HCT116 (cell line): Measurements from ENCODE around the gene UTP18. TPM values are rescaled to one million over a fixed set of nuclear protein-coding genes. Genes with fewer than 3 reads are reported as not detected.

Experiments used
- ATAC-seq: fragments of 200-7000 bp; cut with Tn5 transposase; 2 replicates; pipeline ENCODE4 v1.9.1; 2020; ENCODE audit warnings: mild to moderate bottlenecking, moderate library complexity
- BruUV-seq: library from RNA; stranded (reverse); fragments of 400-500 nt; replicated peaks from 2 replicates; lab custom pipeline; 2021; lab: Mats Ljungman, UMichigan
- CTCF ChIA-PET: fragments of 300-600 bp; sonication (Branson Sonifier 250); formaldehyde crosslinking; loops from one replicate; lab custom pipeline; 2021; ENCODE audit warnings: antibody characterized with exemption; lab: Charles Lee
- POLR2A ChIA-PET: fragments of 300-600, 350-600 bp; sonication (Branson Sonifier 250); formaldehyde crosslinking; loops from one replicate; lab custom pipeline; 2021; ENCODE audit warnings: antibody characterized with exemption; lab: Charles Lee
- RAD21 ChIA-PET, 2 experiments: fragments of 300-600 bp; sonication (Branson Sonifier 250); formaldehyde crosslinking; loops; one replicate each; lab custom pipeline; 2023; ENCODE audit warnings: low total read pairs in 2 of 2; ENCODE audit not compliant: uncharacterized antibody in 2 of 2, unreplicated experiment in 2 of 2, low non-redundant PET in 1 of 2; lab: Charles Lee
- DNase-seq: peaks from one replicate; pipeline ENCODE4 v3.0.0-alpha.2; 2010; ENCODE audit warnings: low read depth, low spot score
- H2AFZ ChIP-seq: fragments of 200-600 bp; shearing (Covaris generic), sonication (generic); 2 replicates; pipeline ENCODE4 v1.6.1; 2017; ENCODE audit warnings: low read depth, mixed run types, mixed read lengths, antibody characterized with exemption, low read length; ENCODE audit not compliant: poor library complexity, severe bottlenecking
- H3K27ac ChIP-seq: 2 replicates; pipeline ENCODE4 v1.5.1; 2012; ENCODE audit warnings: low read depth, low read length
- H3K27me3 ChIP-seq: fragments of 200-600 bp; sonication (generic); 2 replicates; pipeline ENCODE4 v1.6.1; 2016; ENCODE audit warnings: mixed run types, low read length, mixed read lengths; ENCODE audit not compliant: insufficient read depth
- H3K36me3 ChIP-seq, 2 experiments: fragments of 200-500 bp in 1 of 2; fragments of 200-600 bp in 1 of 2; sonication (Bioruptor generic) in 1 of 2; sonication (generic) in 1 of 2; 2 replicates each; pipeline versions ENCODE4 v1.5.1 to v1.6.1; 2014 to 2016; ENCODE audit warnings: low read length in 2 of 2, inconsistent platforms in 1 of 2, mixed read lengths in 1 of 2, mixed run types in 1 of 2; ENCODE audit not compliant: insufficient read depth in 2 of 2, control insufficient read depth in 1 of 2
- H3K4me1 ChIP-seq, 2 experiments: fragments of 200-600 bp in 1 of 2; sonication (generic) in 1 of 2; 2 replicates each; pipeline versions ENCODE4 v1.5.1 to v1.6.1; 2012 to 2017; ENCODE audit warnings: low read length in 2 of 2, inconsistent platforms in 1 of 2, mild to moderate bottlenecking in 1 of 2, mixed read lengths in 1 of 2, mixed run types in 1 of 2, moderate library complexity in 1 of 2; ENCODE audit not compliant: insufficient read depth in 2 of 2, control insufficient read depth in 1 of 2
- H3K4me2 ChIP-seq: fragments of 200-600 bp; sonication (generic); 2 replicates; pipeline ENCODE4 v1.6.1; 2017; ENCODE audit warnings: mixed run types, low read length, mixed read lengths
- H3K4me3 ChIP-seq, 2 experiments: fragments of 200-600 bp in 1 of 2; sonication (generic) in 1 of 2; replicated peaks in 1 of 2; 2 replicates each; pipeline ENCODE4 v1.5.1; 2011 to 2016; ENCODE audit warnings: low read length in 2 of 2, control low read depth in 1 of 2, low read depth in 1 of 2, mild to moderate bottlenecking in 1 of 2, mixed read lengths in 1 of 2, mixed run types in 1 of 2
- H3K79me2 ChIP-seq: fragments of 200-600 bp; sonication (generic); 2 replicates; pipeline ENCODE4 v1.6.1; 2017; ENCODE audit warnings: mild to moderate bottlenecking, mixed run types, low read length, moderate library complexity, mixed read lengths; ENCODE audit not compliant: insufficient read depth
- H3K9ac ChIP-seq: fragments of 200-600 bp; sonication (generic); 2 replicates; pipeline ENCODE4 v1.6.1; 2016; ENCODE audit warnings: low read length, mixed read lengths
- H3K9me2 ChIP-seq: fragments of 200-600 bp; sonication (generic), shearing (Covaris generic); 2 replicates; pipeline ENCODE4 v1.6.1; 2017; ENCODE audit warnings: mixed run types, mild to moderate bottlenecking, moderate library complexity; ENCODE audit not compliant: insufficient read depth
- H3K9me3 ChIP-seq, 2 experiments: fragments of 200-500 bp in 1 of 2; fragments of 200-600 bp in 1 of 2; sonication (Bioruptor generic) in 1 of 2; sonication (generic) in 1 of 2; 2 replicates each; pipeline ENCODE4 v1.6.1; 2014 to 2017; ENCODE audit warnings: low read length in 2 of 2, mixed read lengths in 2 of 2, inconsistent platforms in 1 of 2, low read depth in 1 of 2, mild to moderate bottlenecking in 1 of 2, mixed run types in 1 of 2, moderate library complexity in 1 of 2; ENCODE audit not compliant: control insufficient read depth in 1 of 2, insufficient read depth in 1 of 2
- H4K20me1 ChIP-seq: fragments of 200-600 bp; sonication (generic), shearing (Covaris generic); 2 replicates; pipeline ENCODE4 v1.6.1; 2017; ENCODE audit warnings: mixed run types, mild to moderate bottlenecking, moderate library complexity; ENCODE audit not compliant: insufficient read depth
- ATF3 ChIP-seq: IDR thresholded peaks from 2 replicates; pipeline ENCODE4 v1.6.1; 2012
- CBX3 ChIP-seq: IDR thresholded peaks from 2 replicates; pipeline ENCODE4 v1.6.1; 2012; ENCODE audit warnings: low read depth
- CEBPB ChIP-seq: IDR thresholded peaks from 2 replicates; pipeline ENCODE4 v1.6.1; 2012; ENCODE audit warnings: low read depth
- CTCF ChIP-seq, 3 experiments: fragments of 200-600 bp in 1 of 3; sonication (generic) in 1 of 3; IDR thresholded peaks in 2 of 3; conservative IDR thresholded peaks in 1 of 3; 2 replicates each; pipeline ENCODE4 v1.5.1; 2012 to 2017; ENCODE audit warnings: low read depth in 2 of 3, low read length in 2 of 3, antibody characterized with exemption in 1 of 3, borderline replicate concordance in 1 of 3, control low read depth in 1 of 3, mild to moderate bottlenecking in 1 of 3, mixed read lengths in 1 of 3, mixed run types in 1 of 3, moderate library complexity in 1 of 3; ENCODE audit not compliant: insufficient read depth in 1 of 3
- EGR1 ChIP-seq: IDR thresholded peaks from 2 replicates; pipeline ENCODE4 v1.6.1; 2012; ENCODE audit warnings: low read depth
- EZH2 ChIP-seq: fragments of 200-600 bp; sonication (generic); IDR thresholded peaks from 2 replicates; pipeline ENCODE4 v1.6.1; 2017; ENCODE audit warnings: antibody characterized with exemption, mixed run types
- EZH2phosphoT487 ChIP-seq: fragments of 200-600 bp; IDR thresholded peaks from 2 replicates; pipeline ENCODE4 v1.6.1; 2018; ENCODE audit warnings: antibody characterized with exemption, borderline replicate concordance
- FOSL1 ChIP-seq: IDR thresholded peaks from 2 replicates; pipeline ENCODE4 v1.6.1; 2012; ENCODE audit warnings: low read depth
- MAX ChIP-seq: IDR thresholded peaks from 2 replicates; pipeline ENCODE4 v1.6.1; 2012
- POLR2A ChIP-seq: IDR thresholded peaks from 2 replicates; pipeline ENCODE4 v1.7.0; 2011; ENCODE audit warnings: borderline replicate concordance; ENCODE audit not compliant: insufficient read depth, insufficient read length; ENCODE audit errors: extremely low read depth
- POLR2AphosphoS5 ChIP-seq: IDR thresholded peaks from 2 replicates; pipeline ENCODE4 v1.6.1; 2011; ENCODE audit warnings: mild to moderate bottlenecking, low read depth, low read length, moderate library complexity
- RAD21 ChIP-seq: IDR thresholded peaks from 2 replicates; pipeline ENCODE4 v1.6.1; 2012; ENCODE audit warnings: low read depth, mild to moderate bottlenecking
- SIN3A ChIP-seq: IDR thresholded peaks from 2 replicates; pipeline ENCODE4 v1.6.1; 2012; ENCODE audit warnings: low read depth
- SRF ChIP-seq: IDR thresholded peaks from 2 replicates; pipeline ENCODE4 v1.6.1; 2012; ENCODE audit warnings: low read depth
- TCF7L2 ChIP-seq: IDR thresholded peaks from 2 replicates; pipeline ENCODE4 v1.7.0; 2011; ENCODE audit warnings: borderline replicate concordance, inconsistent platforms; ENCODE audit not compliant: insufficient read depth, insufficient read length; ENCODE audit errors: extremely low read depth
- YY1 ChIP-seq: IDR thresholded peaks from 2 replicates; pipeline ENCODE4 v1.6.1; 2011; ENCODE audit warnings: low read length, low read depth, moderate library complexity, mild to moderate bottlenecking; ENCODE audit not compliant: insufficient replicate concordance; ENCODE audit errors: extremely low read depth
- ZBTB33 ChIP-seq: IDR thresholded peaks from 2 replicates; pipeline ENCODE4 v1.6.1; 2011; ENCODE audit warnings: mild to moderate bottlenecking, low read length, moderate library complexity; ENCODE audit not compliant: insufficient replicate concordance; ENCODE audit errors: extremely low read depth
- ZFX ChIP-seq: fragments of 450-650 bp; IDR thresholded peaks from 2 replicates; pipeline ENCODE4 v1.6.1; 2017
- intact Hi-C: fragments of 100-400 bp; cut with micrococcal nuclease; formaldehyde crosslinking; loops from 2 replicates; pipeline ENCODE4 v1.10.0; 2022
- total RNA-seq: library from RNA; stranded (reverse); gene quantifications from one replicate; pipeline ENCODE4 v1.2.1, GENCODE V29; 2021; ENCODE audit not compliant: unreplicated experiment
- TF ChIP-seq, protein P1 (sequence below): IDR thresholded peaks from 2 replicates; pipeline ENCODE4 v1.6.1; 2012; ENCODE audit warnings: low read depth

UTP18 gene
- total RNA-seq, 1 experiment from 2014 or later = 92.6 TPM

DNA sequence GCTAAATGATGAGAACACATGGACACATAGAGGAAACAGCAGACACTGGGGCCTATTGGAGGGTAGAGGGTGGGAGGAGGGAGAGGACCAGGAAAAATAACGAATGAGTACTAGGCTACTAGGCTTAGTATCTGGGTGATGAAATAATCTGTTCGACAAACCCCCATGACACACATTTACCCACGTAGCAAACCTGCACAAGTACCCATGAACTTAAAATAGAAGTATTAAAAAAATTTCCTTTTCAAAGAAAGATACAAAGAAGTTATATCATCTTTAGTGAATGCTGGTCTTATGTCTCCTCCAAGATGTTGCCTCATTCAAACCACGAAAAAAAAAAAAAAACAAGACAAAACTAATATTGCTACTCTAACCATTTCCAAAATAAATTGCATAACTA lies 32.2 kb upstream of the UTP18 start:
- CTCF ChIA-PET = no interaction called here
- POLR2A ChIA-PET = no interaction called here
- Histone ChIP-seq H3K79me2 (peaks cover 67% of the 10 kb centered on the region), H3K36me3 (peaks cover 2 to 6% of the 10 kb centered on the region in 2 experiments; a peak in 2 of 4 replicates), H3K9ac (no peak overlapping the region), H3K27me3 (no peaks in the 10 kb centered on the region), H3K27ac (no peak overlapping the region), H4K20me1 (no peaks in the 10 kb centered on the region), H3K4me2 (no peak overlapping the region; the same call in 1 of the 2 replicates), H3K9me3 (no peaks in the 10 kb centered on the region), H3K9me2 (no peaks in the 10 kb centered on the region), H2AFZ (no peak overlapping the region), H3K4me3 (no peak overlapping the region), H3K4me1 (peaks cover 20 to 33% of the 10 kb centered on the region in 2 experiments)
- ATAC-seq (no peak), DNase-seq (no peak)
- RAD21 ChIA-PET = no interaction called here
- intact Hi-C loops = no loop called here
- no TSS peak for BruUV-seq
- TF ChIP-seq SRF (no peak), ZFX (no peak), POLR2A (no peak), MAX (no peak), EZH2 (no peak), CEBPB (no peak), CBX3 (no peak), ZBTB33 (no peak), ATF3 (no peak), FOSL1 (no peak), YY1 (no peak), POLR2AphosphoS5 (no peak), RAD21 (no peak), SIN3A (no peak), TCF7L2 (no peak), EGR1 (no peak), EZH2phosphoT487 (no peak), CTCF (IDR thresholded peaks at IDR 0.05 in 2 of 3, conservative IDR thresholded peaks at IDR 0.05 in 1 of 3; ENCODE audit: borderline replicate concordance in 1 of 3, insufficient read depth in 1 of 3, low read depth in 2 of 3, low read length in 2 of 3) (no peak)
- TF ChIP-seq, protein P1, sequence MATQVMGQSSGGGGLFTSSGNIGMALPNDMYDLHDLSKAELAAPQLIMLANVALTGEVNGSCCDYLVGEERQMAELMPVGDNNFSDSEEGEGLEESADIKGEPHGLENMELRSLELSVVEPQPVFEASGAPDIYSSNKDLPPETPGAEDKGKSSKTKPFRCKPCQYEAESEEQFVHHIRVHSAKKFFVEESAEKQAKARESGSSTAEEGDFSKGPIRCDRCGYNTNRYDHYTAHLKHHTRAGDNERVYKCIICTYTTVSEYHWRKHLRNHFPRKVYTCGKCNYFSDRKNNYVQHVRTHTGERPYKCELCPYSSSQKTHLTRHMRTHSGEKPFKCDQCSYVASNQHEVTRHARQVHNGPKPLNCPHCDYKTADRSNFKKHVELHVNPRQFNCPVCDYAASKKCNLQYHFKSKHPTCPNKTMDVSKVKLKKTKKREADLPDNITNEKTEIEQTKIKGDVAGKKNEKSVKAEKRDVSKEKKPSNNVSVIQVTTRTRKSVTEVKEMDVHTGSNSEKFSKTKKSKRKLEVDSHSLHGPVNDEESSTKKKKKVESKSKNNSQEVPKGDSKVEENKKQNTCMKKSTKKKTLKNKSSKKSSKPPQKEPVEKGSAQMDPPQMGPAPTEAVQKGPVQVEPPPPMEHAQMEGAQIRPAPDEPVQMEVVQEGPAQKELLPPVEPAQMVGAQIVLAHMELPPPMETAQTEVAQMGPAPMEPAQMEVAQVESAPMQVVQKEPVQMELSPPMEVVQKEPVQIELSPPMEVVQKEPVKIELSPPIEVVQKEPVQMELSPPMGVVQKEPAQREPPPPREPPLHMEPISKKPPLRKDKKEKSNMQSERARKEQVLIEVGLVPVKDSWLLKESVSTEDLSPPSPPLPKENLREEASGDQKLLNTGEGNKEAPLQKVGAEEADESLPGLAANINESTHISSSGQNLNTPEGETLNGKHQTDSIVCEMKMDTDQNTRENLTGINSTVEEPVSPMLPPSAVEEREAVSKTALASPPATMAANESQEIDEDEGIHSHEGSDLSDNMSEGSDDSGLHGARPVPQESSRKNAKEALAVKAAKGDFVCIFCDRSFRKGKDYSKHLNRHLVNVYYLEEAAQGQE = no peak
